ENCODE data around the gene PLCB3. TPM values are rescaled to one million over a fixed set of nuclear protein-coding genes. Genes with fewer than 3 reads are reported as not detected.
A peak's percentile ranks its signal among the peaks of the same experiment; 100 is the strongest.

Gene PLCB3
- total RNA-seq, 4 donors from 2014 or later, result 30.5 to 38.4 (median 37.4) TPM

- TF ChIP-seq POLR2A (IDR thresholded peaks at IDR 0.05) (no peak), CTCF (IDR thresholded peaks at IDR 0.05) (no peak)
- whole genome bisulfite sequencing, 2 donors, result 72 to 77% methylated on average over 12 of the region's 12 CpGs
- no peak for DNase-seq (ENCODE audit: low spot score in 2 of 2)
- peak overlapping the region; percentile 44 for H3K4me3 ChIP-seq (ENCODE audit: low read depth, poor library complexity, severe bottlenecking)
- intact Hi-C loops (cut with DNase I; ENCODE audit: low total_unique reads), result no loop called here
Measured at GRCh38 chr11:64235437-64236161, 15.7 kb upstream of the PLCB3 start.

GRCh38 chr11:64237484-64237951 lies 13.8 kb upstream of the PLCB3 start:
- intact Hi-C loops (cut with DNase I; ENCODE audit: low total_unique reads), result no loop called here
- WGBS, 2 donors, result 48 to 67% methylated on average over 6 to 12 of the region's 12 CpGs
- DNase-seq (ENCODE audit: low spot score in 2 of 2), result no peak
- H3K4me3 ChIP-seq (ENCODE audit: low read depth, poor library complexity, severe bottlenecking), result no peak overlapping the region
- no peak for TF ChIP-seq CTCF (IDR thresholded peaks at IDR 0.05)
- no peak for TF ChIP-seq POLR2A (IDR thresholded peaks at IDR 0.05)

- whole genome bisulfite sequencing, 2 donors, result 73 to 80% methylated on average over 9 of the region's 9 CpGs
- intact Hi-C loops (cut with DNase I; ENCODE audit: low total_unique reads), result no loop called here
- H3K4me3 ChIP-seq (ENCODE audit: low read depth, poor library complexity, severe bottlenecking), result no peak overlapping the region
- DNase-seq (ENCODE audit: low spot score in 2 of 2), result no peak
- TF ChIP-seq CTCF (IDR thresholded peaks at IDR 0.05) (no peak), POLR2A (IDR thresholded peaks at IDR 0.05) (no peak)
Measured at GRCh38 chr11:64238076-64238475, 13.3 kb upstream of the PLCB3 start.

GRCh38 chr11:64238999-64239398 lies 12.3 kb upstream of the PLCB3 start:
- 71 to 87% methylated on average over 5 of the region's 5 CpGs for WGBS, 2 donors
- DNase-seq (ENCODE audit: low spot score in 2 of 2), result no peak
- TF ChIP-seq POLR2A (IDR thresholded peaks at IDR 0.05) (no peak), CTCF (IDR thresholded peaks at IDR 0.05) (no peak)
- no peak overlapping the region for H3K4me3 ChIP-seq (ENCODE audit: low read depth, poor library complexity, severe bottlenecking)
- intact Hi-C loops (cut with DNase I; ENCODE audit: low total_unique reads), result no loop called here

GRCh38 chr11:64239662-64240434 lies 11.5 kb upstream of the PLCB3 start:
- TF ChIP-seq CTCF (IDR thresholded peaks at IDR 0.05) (no peak), POLR2A (IDR thresholded peaks at IDR 0.05) (no peak)
- WGBS, 2 donors, result 72 to 81% methylated on average over 11 of the region's 11 CpGs
- H3K4me3 ChIP-seq (ENCODE audit: low read depth, poor library complexity, severe bottlenecking), result no peak overlapping the region
- intact Hi-C loops (cut with DNase I; ENCODE audit: low total_unique reads), result no loop called here
- no peak for DNase-seq (ENCODE audit: low spot score in 2 of 2)
